Hepatocyte (in vitro differentiated cells): ENCODE data around the gene CROCC.
"Not testable (repeated sequence)": the region's sequence is repeated elsewhere in the genome, so short reads cannot be mapped to it uniquely, and the experiment has no call there.

Source experiments
- CTCF ChIP-seq: fragments of 200-600 bp; sonication (generic); IDR thresholded peaks from 2 replicates; pipeline ENCODE4 v1.5.1; 2016; ENCODE audit warnings: antibody characterized with exemption, mild to moderate bottlenecking; ENCODE audit not compliant: poor library complexity
- EZH2 ChIP-seq: fragments of 200-600 bp; sonication (generic); IDR thresholded peaks from 2 replicates; pipeline ENCODE4 v1.6.1; 2016; ENCODE audit warnings: antibody characterized with exemption, mild to moderate bottlenecking, borderline replicate concordance

- TF ChIP-seq EZH2, CTCF: not testable (repeated sequence)
Observed at GRCh38 chr1:16881742-16882141, 40.0 kb upstream of the CROCC start.
